Type B pancreatic cell (in vitro differentiated cells): ENCODE measurements around the gene EPHA6. TPM values are rescaled to one million over a fixed set of nuclear protein-coding genes. Genes with fewer than 3 reads are reported as not detected.

Experiments used
- DNase-seq: peaks from one replicate; pipeline ENCODE4 v3.0.0; 2021; ENCODE audit warnings: mixed read lengths; ENCODE audit not compliant: unreplicated experiment; ENCODE audit errors: extremely low spot score
- H3K27ac Mint-ChIP-seq: 2 replicates; pipeline ENCODE4 v1.8.0; 2021; ENCODE audit warnings: mild to moderate bottlenecking, mixed read lengths
- H3K27me3 Mint-ChIP-seq: 2 replicates; pipeline ENCODE4 v1.8.0; 2021; ENCODE audit warnings: mixed read lengths
- H3K36me3 Mint-ChIP-seq: 2 replicates; pipeline ENCODE4 v1.8.0; 2021; ENCODE audit warnings: mixed read lengths
- H3K4me1 Mint-ChIP-seq: one replicate; pipeline ENCODE4 v1.8.0; 2021; ENCODE audit warnings: mixed read lengths; ENCODE audit not compliant: unreplicated experiment
- H3K4me3 Mint-ChIP-seq: 2 replicates; pipeline ENCODE4 v1.8.0; 2021; ENCODE audit warnings: mild to moderate bottlenecking, mixed read lengths
- H3K9me3 Mint-ChIP-seq: 2 replicates; pipeline ENCODE4 v1.8.0; 2021; ENCODE audit warnings: mixed read lengths
- total RNA-seq: library from RNA; stranded (reverse); gene quantifications from 2 replicates; pipeline ENCODE4 v1.2.1, GENCODE V29; 2021; ENCODE audit warnings: low replicate concordance
- TF ChIP-seq, protein P1 (sequence below): fragments of 200-600 bp; sonication (generic); conservative IDR thresholded peaks from 2 replicates; pipeline ENCODE4 v1.5.0; 2021; ENCODE audit warnings: antibody characterized with exemption, mild to moderate bottlenecking

EPHA6 gene
- total RNA-seq, 1 donor from 2014 or later = 9.9 TPM

DNA sequence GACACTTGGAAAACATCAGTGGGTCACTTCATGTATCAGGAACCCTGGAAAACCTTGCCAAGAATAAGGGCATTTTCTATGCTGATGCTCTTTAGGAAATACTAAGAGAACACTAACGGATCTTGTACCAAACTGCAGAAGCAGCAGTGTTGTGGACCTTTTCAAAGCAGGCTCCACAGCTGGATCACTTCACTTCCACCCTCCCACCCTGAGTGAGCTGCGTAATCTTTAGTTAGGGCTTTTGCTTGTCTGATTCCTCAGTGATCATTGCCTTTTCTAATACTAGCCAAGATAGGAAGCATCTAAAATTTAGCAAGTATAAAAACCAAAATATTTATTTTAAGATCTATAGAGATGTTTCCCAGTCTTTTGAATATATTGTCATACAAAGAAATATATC, 229.0 kb downstream of the EPHA6 start:
- H3K4me3 Mint-ChIP-seq = no peak overlapping the region
- H3K36me3 Mint-ChIP-seq = no peaks in the 10 kb centered on the region
- no peaks in the 10 kb centered on the region for H3K4me1 Mint-ChIP-seq
- peaks cover 4% of the 10 kb centered on the region for H3K9me3 Mint-ChIP-seq
- TF ChIP-seq, protein P1, sequence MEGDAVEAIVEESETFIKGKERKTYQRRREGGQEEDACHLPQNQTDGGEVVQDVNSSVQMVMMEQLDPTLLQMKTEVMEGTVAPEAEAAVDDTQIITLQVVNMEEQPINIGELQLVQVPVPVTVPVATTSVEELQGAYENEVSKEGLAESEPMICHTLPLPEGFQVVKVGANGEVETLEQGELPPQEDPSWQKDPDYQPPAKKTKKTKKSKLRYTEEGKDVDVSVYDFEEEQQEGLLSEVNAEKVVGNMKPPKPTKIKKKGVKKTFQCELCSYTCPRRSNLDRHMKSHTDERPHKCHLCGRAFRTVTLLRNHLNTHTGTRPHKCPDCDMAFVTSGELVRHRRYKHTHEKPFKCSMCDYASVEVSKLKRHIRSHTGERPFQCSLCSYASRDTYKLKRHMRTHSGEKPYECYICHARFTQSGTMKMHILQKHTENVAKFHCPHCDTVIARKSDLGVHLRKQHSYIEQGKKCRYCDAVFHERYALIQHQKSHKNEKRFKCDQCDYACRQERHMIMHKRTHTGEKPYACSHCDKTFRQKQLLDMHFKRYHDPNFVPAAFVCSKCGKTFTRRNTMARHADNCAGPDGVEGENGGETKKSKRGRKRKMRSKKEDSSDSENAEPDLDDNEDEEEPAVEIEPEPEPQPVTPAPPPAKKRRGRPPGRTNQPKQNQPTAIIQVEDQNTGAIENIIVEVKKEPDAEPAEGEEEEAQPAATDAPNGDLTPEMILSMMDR = no peak
- H3K27ac Mint-ChIP-seq = no peak overlapping the region
- no peaks in the 10 kb centered on the region for H3K27me3 Mint-ChIP-seq
- DNase-seq = no peak

DNA sequence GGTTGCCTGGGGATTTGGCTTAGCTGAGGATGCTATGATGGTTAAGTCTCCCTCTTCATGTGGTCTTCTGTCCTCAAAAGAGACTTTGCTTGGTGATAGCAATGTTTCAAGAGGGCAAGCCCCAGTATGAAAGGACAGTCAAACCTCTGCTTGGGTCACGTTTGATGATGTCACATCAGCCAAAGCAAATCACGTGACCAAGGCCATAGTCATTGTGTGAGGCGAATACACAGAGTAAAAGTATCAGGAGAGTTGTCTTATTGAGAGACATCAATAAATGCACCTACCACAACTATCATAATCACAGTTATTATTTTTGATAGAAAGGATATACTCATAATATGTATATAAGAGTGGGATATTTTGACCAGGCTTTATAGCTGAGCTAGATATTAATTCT, 243.0 kb downstream of the EPHA6 start:
- H3K9me3 Mint-ChIP-seq = no peaks in the 10 kb centered on the region
- no peaks in the 10 kb centered on the region for H3K27me3 Mint-ChIP-seq
- no peaks in the 10 kb centered on the region for H3K36me3 Mint-ChIP-seq
- no peak overlapping the region for H3K27ac Mint-ChIP-seq
- H3K4me1 Mint-ChIP-seq = peaks cover 7% of the 10 kb centered on the region
- no peak overlapping the region for H3K4me3 Mint-ChIP-seq
- DNase-seq = no peak
- TF ChIP-seq, protein P1 = no peak

GRCh38 chr3:97059168-97059567, 244.8 kb downstream of the EPHA6 start:
- Mint-ChIP-seq H3K27ac (no peak overlapping the region), H3K27me3 (no peaks in the 10 kb centered on the region), H3K9me3 (no peaks in the 10 kb centered on the region), H3K4me1 (peaks cover 7% of the 10 kb centered on the region), H3K36me3 (no peaks in the 10 kb centered on the region), H3K4me3 (no peak overlapping the region)
- DNase-seq = no peak
- TF ChIP-seq, protein P1 = no peak

DNA sequence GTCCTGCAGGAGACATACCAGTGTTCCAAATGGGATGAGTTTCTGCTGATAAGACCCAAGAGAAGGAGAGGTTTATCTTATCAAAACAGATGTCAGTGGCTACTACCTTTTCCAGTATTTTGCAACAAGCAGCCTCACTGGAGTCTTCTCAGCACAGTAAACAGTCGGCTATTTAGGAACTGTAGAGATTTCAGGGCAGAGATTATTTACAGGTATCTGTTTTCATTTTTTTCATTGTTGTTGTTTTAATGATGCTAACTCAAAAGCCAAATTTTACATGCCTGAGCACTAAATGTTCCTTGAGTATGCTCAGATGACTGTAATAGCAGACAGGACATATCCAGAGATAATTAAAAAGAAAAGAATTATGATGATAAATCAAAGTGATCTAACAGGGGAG, 252.1 kb downstream of the EPHA6 start:
- Mint-ChIP-seq H3K4me3 (no peak overlapping the region), H3K27ac (no peak overlapping the region), H3K9me3 (no peaks in the 10 kb centered on the region), H3K4me1 (no peaks in the 10 kb centered on the region), H3K36me3 (no peaks in the 10 kb centered on the region), H3K27me3 (no peaks in the 10 kb centered on the region)
- no peak for DNase-seq
- TF ChIP-seq, protein P1 = no peak

GRCh38 chr3:97070302-97070701, 255.9 kb downstream of the EPHA6 start:
- Mint-ChIP-seq H3K27me3 (no peaks in the 10 kb centered on the region), H3K27ac (no peak overlapping the region), H3K4me3 (no peak overlapping the region), H3K9me3 (no peaks in the 10 kb centered on the region), H3K4me1 (no peaks in the 10 kb centered on the region), H3K36me3 (peaks cover 4% of the 10 kb centered on the region)
- TF ChIP-seq, protein P1 = no peak
- no peak for DNase-seq

DNA sequence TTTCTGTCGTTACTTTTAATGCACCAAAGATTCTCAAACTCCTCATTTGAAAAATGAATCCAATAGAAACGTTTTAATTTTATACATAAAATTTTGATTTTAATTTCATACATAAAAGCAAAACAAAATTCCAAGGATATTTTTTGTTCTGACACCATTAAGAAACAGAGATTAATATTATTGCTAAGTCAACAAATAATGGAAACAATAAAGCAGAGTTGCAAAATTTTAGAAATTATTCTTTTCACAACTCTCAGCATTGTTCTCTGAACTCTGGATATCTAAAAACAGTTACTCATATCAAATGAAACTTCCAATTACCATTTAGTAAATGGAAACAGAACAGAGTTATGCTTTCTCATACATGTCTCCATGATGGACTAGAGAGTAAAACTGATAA, 260.2 kb downstream of the EPHA6 start:
- TF ChIP-seq, protein P1 = no peak
- no peaks in the 10 kb centered on the region for H3K4me1 Mint-ChIP-seq
- peaks cover 4% of the 10 kb centered on the region for H3K9me3 Mint-ChIP-seq
- no peak overlapping the region for H3K27ac Mint-ChIP-seq
- H3K27me3 Mint-ChIP-seq = no peaks in the 10 kb centered on the region
- peaks cover 4% of the 10 kb centered on the region for H3K36me3 Mint-ChIP-seq
- no peak for DNase-seq
- no peak overlapping the region for H3K4me3 Mint-ChIP-seq
